IgD-negative memory B cell (primary cell): ENCODE data around the gene ATXN1. TPM values are rescaled to one million over a fixed set of nuclear protein-coding genes. Genes with fewer than 3 reads are reported as not detected.

Experiments used
- H3K27ac Mint-ChIP-seq, 3 donors: one replicate each; pipeline ENCODE4 v1.8.0; 2020 to 2022; ENCODE audit warnings: mild to moderate bottlenecking in 3 of 3, mixed read lengths in 3 of 3, moderate library complexity in 1 of 3
- H3K27me3 Mint-ChIP-seq: one replicate; pipeline ENCODE4 v1.8.0; 2021; ENCODE audit warnings: mixed read lengths
- H3K36me3 Mint-ChIP-seq: one replicate; pipeline ENCODE4 v1.8.0; 2020; ENCODE audit warnings: mild to moderate bottlenecking, mixed read lengths
- H3K4me1 Mint-ChIP-seq, 3 donors: one replicate each; pipeline ENCODE4 v1.8.0; 2020 to 2022; ENCODE audit warnings: mixed read lengths in 3 of 3, mild to moderate bottlenecking in 1 of 3
- H3K4me3 Mint-ChIP-seq, 4 donors: one replicate each; pipeline ENCODE4 v1.8.0; 2020 to 2022; ENCODE audit warnings: mild to moderate bottlenecking in 4 of 4, mixed read lengths in 4 of 4, moderate library complexity in 3 of 4
- H3K9me3 Mint-ChIP-seq, 3 donors: one replicate each; pipeline ENCODE4 v1.8.0; 2020 to 2021; ENCODE audit warnings: mixed read lengths in 3 of 3, mild to moderate bottlenecking in 1 of 3
- polyA plus RNA-seq: library from polyadenylated mRNA; unstranded; fragments of 300-500 nt; fragmentation: Illumina TruSeq; gene quantifications from one replicate; pipeline ENCODE4 v1.2.3, GENCODE V29; 2021

ATXN1 gene
- polyA plus RNA-seq, 1 donor from 2014 or later = 5.0 TPM

DNA sequence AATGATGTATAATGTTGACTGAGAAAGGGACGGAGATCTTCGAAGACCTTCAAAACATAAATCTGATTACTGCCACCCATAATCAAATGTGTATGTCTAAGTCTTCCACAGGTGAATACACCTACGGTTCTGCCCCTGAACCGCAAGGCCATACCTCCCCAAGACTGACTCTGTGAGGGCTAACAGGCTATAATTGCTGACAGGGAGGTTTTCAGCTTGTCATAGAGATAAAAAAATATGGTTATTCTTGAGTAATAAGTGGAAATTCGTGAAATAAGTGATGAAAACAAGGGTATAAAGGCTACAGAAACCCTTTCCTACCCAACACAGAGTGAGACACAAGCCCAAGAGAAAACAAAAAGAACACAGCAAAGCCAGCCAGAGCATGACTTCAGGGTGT is 188.9 kb downstream of the ATXN1 start:
- Mint-ChIP-seq H3K27ac (no peak overlapping the region), H3K4me3 (no peak overlapping the region), H3K36me3 (peaks cover 3% of the 10 kb centered on the region), H3K4me1 (peaks cover 11 to 26% (median 21%) of the 10 kb centered on the region in 3 donors), H3K9me3 (no peaks in the 10 kb centered on the region), H3K27me3 (peaks cover 2% of the 10 kb centered on the region)

DNA sequence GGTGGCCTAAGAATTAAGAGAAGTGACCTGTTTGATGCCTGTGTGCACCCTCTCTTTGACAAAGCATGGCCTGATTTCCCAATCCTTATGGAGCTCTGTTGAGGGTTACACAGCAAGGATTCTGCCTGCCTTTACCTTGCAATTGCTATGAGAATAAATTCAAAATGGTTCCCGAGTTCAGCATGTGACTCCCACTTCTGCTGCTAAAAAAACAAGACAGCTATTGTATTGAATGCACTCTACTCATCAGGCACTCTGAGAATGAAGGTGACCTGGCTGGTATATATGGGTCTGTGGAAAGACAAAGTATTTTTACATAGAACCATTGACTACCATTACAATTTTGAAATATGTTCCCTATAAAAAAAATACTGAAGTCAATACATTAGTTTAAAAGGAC is 190.3 kb downstream of the ATXN1 start:
- H3K4me1 Mint-ChIP-seq = peaks cover 9 to 19% (median 14%) of the 10 kb centered on the region in 3 donors
- H3K36me3 Mint-ChIP-seq = peaks cover 3% of the 10 kb centered on the region
- no peaks in the 10 kb centered on the region for H3K9me3 Mint-ChIP-seq
- H3K27me3 Mint-ChIP-seq = peaks cover 2% of the 10 kb centered on the region
- H3K4me3 Mint-ChIP-seq = no peak overlapping the region
- H3K27ac Mint-ChIP-seq = peak overlapping the region in 1 of 3 donors; percentile 41

DNA sequence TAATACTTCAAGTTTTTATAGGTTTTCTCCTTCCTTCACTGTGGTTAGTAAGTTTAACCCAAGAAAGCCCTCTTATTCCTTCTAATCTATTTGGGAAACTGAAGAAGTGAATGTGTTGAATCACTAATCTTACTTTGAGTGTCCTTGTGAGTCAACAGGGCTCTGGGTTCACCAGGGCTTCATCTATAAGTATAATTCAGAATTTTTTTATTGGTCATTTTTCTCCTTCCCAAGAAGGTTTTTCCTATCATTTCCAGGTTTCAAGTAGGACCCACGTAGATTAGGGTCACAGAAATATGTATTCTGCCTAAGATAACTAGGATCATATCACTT is 191.1 kb downstream of the ATXN1 start:
- Mint-ChIP-seq H3K4me1 (peaks cover 9 to 19% (median 14%) of the 10 kb centered on the region in 3 donors), H3K36me3 (peaks cover 3% of the 10 kb centered on the region), H3K9me3 (no peaks in the 10 kb centered on the region)

DNA sequence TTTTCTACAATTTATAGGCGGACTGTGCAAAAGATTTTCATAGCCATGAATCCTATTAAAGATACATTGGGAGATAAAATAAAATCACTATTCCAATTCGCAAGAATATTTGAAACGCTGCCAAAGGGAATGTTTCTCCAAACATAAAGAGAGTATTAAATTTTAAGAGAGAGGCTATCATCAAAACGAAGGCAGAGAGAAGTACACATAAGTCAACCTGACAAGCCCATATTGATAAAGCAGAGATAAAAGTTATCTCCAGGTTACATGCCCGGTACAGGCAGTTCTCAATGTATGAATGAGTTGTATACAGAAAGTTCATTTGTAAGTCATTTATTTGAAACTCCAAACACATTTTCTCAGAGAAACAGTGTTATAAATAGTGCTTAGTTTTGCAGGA is 193.1 kb downstream of the ATXN1 start:
- Mint-ChIP-seq H3K27ac (no peak overlapping the region), H3K4me3 (no peak overlapping the region), H3K4me1 (peaks cover 9 to 19% (median 12%) of the 10 kb centered on the region in 3 donors), H3K27me3 (peaks cover 2% of the 10 kb centered on the region), H3K36me3 (peaks cover 3% of the 10 kb centered on the region), H3K9me3 (no peaks in the 10 kb centered on the region)

More for the DNA sequence above, 191.1 kb downstream of the ATXN1 start:
- Mint-ChIP-seq H3K27me3 (peaks cover 2% of the 10 kb centered on the region), H3K4me3 (no peak overlapping the region), H3K27ac (no peak overlapping the region)

DNA sequence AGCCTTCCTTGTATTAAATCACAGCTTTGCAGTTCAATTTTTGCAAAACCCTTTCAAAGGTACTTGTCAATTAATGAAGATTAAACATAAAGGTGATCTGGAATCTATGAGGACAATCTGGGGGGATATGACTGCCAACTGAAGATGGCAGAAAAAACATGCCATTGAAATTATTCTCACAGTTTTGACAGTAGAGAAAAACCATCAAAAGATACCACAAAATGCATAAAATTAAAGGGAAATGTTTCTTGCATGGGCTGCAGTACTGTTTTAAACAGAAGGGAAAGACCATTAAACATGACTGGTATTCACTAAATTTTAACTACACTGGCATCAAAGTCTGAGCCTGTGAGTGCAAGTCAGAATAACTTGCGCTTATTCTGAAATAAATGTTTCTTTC is 194.2 kb downstream of the ATXN1 start:
- Mint-ChIP-seq H3K4me1 (peaks cover 9 to 19% (median 10%) of the 10 kb centered on the region in 3 donors), H3K4me3 (no peak overlapping the region), H3K27me3 (peaks cover 2% of the 10 kb centered on the region)

DNA sequence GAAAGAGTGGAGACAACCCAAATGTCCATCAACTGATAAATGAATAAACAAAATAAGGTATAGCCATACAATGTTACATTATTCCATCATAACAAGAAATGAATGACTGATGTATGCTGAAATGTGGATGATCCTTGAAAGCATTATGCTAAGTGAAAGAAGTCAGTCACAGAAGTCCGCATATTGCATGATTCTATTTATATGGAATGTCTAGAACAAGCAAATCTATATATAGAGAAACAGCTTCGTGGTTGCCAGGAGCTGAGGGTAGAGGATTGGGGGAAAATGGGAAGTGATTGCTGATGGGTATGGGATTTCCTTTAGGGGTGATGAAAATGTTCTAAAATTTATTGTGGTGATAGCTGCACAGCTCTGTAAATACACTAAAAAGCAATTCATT is 196.8 kb downstream of the ATXN1 start:
- no peak overlapping the region for H3K4me3 Mint-ChIP-seq
- H3K27ac Mint-ChIP-seq = peak overlapping the region in 1 of 3 donors; percentile 14
- no peaks in the 10 kb centered on the region for H3K9me3 Mint-ChIP-seq
- H3K4me1 Mint-ChIP-seq = peaks cover 3 to 10% (median 4%) of the 10 kb centered on the region in 3 donors
- no peaks in the 10 kb centered on the region for H3K27me3 Mint-ChIP-seq
- H3K36me3 Mint-ChIP-seq = peaks cover under 1% of the 10 kb centered on the region

More for the DNA sequence above, 194.2 kb downstream of the ATXN1 start:
- no peak overlapping the region for H3K27ac Mint-ChIP-seq
- no peaks in the 10 kb centered on the region for H3K9me3 Mint-ChIP-seq
- peaks cover 3% of the 10 kb centered on the region for H3K36me3 Mint-ChIP-seq

DNA sequence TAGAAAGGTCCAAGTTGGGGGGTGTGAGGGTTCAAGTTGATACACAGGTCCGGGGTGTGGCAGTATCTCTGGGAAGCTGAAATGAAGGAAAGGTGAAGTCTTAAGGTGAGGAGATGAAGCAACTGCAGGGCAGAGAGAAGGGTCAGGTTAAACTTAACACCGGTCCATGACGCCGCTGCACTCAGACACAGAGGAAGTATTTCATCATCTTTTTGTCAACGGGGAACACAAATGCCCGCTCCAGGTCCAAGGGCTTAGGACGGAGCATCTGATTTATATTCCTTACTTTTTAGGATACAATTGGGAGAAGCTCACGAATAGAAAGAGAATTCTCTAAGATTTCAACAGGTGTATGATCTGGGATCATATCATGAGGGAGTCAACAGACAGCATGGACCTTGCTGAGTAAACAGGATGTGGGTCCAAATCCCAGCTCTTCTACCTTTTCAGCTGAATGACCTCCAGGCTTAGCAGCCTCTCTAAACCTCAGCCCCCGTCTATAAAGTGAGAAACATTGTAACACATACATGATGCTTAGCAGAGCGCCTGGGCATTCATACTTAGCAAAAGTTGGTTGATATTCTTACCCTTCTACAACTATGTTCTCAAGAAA is 197.5 kb downstream of the ATXN1 start:
- Mint-ChIP-seq H3K36me3 (no peaks in the 10 kb centered on the region), H3K4me1 (peaks cover under 1 to 7% (median 2%) of the 10 kb centered on the region in 3 donors), H3K27me3 (no peaks in the 10 kb centered on the region), H3K4me3 (no peak overlapping the region), H3K27ac (no peak overlapping the region), H3K9me3 (no peaks in the 10 kb centered on the region)

DNA sequence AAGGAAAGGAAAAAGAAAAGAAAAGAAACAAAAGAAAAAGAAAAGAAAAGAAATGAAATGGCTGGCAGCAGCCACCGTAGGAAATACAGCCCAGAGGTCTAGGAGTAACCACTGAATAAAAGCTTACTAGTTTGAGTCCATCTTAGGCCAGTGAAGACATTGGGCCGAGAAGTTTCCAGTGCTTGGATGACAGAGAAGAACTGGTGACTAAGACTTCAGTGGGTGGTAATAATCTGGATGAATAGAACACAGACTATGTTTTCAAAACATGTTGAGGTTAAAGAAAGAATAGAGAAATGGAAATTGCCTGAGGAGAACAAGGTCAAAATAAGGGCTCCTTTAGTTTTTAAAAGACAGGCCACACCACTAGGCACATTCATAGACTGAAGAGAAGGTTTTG is 198.8 kb downstream of the ATXN1 start:
- Mint-ChIP-seq H3K4me3 (no peak overlapping the region), H3K4me1 (no peaks in the 10 kb centered on the region), H3K27ac (no peak overlapping the region), H3K9me3 (no peaks in the 10 kb centered on the region), H3K36me3 (no peaks in the 10 kb centered on the region), H3K27me3 (no peaks in the 10 kb centered on the region)

DNA sequence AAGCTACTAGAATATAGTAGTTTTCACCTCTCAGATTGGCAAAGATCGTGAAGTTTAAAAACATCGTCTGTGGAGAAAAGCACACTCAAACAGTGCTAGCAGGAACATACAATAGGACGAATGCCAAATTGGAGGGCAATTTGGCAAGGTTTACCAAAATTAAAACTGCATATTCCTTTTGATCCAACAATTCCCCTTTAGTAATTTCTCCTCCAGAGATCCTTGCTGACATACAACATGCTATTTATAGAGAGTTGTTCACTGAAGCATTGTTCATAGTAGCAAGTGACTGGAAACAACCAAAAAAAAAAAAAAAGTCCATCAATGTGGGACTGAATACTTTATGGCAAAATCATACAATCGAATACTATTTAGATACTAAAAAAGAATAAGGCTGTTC is 202.2 kb downstream of the ATXN1 start:
- Mint-ChIP-seq H3K9me3 (no peaks in the 10 kb centered on the region), H3K4me3 (no peak overlapping the region), H3K27me3 (peaks cover 2% of the 10 kb centered on the region), H3K4me1 (no peaks in the 10 kb centered on the region), H3K36me3 (peaks cover 7% of the 10 kb centered on the region), H3K27ac (no peak overlapping the region)

DNA sequence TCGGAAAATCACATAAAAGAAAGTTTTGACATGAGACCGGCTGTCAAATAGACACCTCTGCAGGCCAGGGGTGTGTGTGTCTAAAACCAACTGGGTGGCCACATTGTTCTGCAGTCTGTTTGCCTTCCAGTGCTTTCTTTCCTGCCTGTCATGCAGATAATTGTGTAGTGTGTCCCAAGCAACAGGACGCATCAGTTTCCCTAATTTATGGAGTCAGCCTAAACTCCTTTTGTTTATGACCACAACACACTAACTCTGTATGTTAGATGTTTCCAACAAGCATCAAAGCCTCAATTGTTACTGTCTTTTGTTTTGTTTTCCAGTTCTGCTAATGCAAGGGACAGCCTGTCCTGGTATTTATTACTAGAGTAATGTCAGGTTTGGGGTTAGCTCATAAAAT is 205.7 kb downstream of the ATXN1 start:
- no peak overlapping the region for H3K4me3 Mint-ChIP-seq
- H3K27me3 Mint-ChIP-seq = peaks cover 2% of the 10 kb centered on the region
- no peaks in the 10 kb centered on the region for H3K9me3 Mint-ChIP-seq
- peaks cover 16% of the 10 kb centered on the region for H3K36me3 Mint-ChIP-seq
- H3K4me1 Mint-ChIP-seq = no peaks in the 10 kb centered on the region
- no peak overlapping the region for H3K27ac Mint-ChIP-seq

DNA sequence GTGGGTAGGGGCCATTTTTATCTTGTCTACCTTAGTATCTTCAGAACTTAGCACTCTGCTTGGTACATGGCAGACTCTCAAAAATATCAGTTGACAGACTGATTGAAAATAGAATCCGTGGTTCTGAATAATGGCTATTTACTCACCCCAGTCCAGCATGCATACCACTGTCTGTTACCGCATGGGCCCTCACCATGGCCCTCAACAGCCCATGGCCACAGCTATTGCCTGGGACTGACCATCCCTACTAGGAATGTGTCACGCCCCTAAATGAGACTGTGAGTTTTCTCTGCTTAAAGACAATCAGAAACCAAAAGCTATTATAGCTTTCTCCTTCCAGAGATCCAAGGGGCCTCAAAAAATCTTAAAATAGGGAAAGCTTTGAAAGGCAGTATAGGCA is 207.7 kb downstream of the ATXN1 start:
- Mint-ChIP-seq H3K9me3 (no peaks in the 10 kb centered on the region), H3K27ac (no peak overlapping the region), H3K36me3 (peaks cover 16% of the 10 kb centered on the region), H3K4me3 (no peak overlapping the region), H3K4me1 (no peaks in the 10 kb centered on the region), H3K27me3 (peaks cover 2% of the 10 kb centered on the region)

DNA sequence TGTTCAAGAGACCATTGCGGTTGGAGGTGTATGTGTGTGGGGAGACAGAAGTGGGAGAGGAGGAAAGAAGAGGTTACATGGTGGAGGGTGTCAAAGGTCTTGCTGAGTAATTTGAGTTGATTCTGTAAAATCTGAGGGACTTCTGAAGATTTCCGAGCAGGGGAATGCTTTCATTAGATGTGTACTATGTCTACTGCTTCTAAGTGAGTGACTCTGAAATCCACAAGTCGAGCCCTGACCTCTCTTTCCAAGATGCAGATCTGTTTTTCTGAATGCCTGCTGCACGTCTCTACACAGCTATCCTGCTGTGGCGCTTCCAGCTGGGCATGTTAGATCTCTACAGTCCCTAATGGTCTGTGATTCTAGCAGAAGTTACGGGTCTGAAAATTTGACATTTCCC is 209.8 kb downstream of the ATXN1 start:
- no peak overlapping the region for H3K27ac Mint-ChIP-seq
- H3K4me3 Mint-ChIP-seq = no peak overlapping the region
- H3K4me1 Mint-ChIP-seq = no peaks in the 10 kb centered on the region
- H3K9me3 Mint-ChIP-seq = no peaks in the 10 kb centered on the region
- peaks cover 16% of the 10 kb centered on the region for H3K36me3 Mint-ChIP-seq
- H3K27me3 Mint-ChIP-seq = peaks cover 2% of the 10 kb centered on the region

DNA sequence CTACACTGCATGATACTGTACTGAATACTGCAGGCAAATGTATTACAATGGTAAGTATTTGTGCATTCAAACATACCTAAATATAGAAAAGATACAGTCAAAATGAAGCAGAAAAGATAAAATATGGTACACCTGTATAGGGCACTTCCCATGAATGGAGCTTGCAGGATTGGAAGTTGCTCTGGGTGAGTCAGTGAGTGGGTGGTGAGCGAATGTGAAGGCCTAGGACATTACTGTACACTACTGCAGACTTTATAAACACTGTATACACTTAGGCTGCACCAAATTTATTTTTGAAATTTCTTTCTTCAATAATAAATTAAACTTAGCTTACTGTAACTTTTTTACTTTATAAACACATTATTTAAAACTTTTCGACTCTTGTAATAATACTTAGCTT is 213.1 kb downstream of the ATXN1 start:
- H3K27ac Mint-ChIP-seq = no peak overlapping the region
- H3K4me3 Mint-ChIP-seq = no peak overlapping the region
- H3K9me3 Mint-ChIP-seq = no peaks in the 10 kb centered on the region
- peaks cover 12% of the 10 kb centered on the region for H3K36me3 Mint-ChIP-seq
- no peaks in the 10 kb centered on the region for H3K4me1 Mint-ChIP-seq
- H3K27me3 Mint-ChIP-seq = no peaks in the 10 kb centered on the region

DNA sequence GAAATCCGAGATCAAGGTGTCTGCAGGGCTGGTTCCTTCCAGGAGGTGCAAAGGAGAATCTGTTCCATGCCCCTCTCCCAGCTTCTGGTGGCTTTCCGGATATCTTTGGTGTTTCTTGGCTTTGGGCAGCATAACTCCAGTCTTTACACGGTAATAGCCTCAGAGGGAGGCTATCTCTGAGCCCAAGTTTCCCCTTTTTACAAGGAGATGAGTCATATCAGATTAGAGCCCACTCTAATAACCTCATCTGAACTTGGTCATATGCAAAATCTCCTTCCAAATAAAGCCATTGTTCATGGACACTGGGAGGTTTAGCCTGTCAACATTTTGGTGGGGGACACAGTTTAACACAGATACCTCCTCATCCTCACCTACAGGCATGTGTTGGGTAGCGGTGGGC is 213.7 kb downstream of the ATXN1 start:
- Mint-ChIP-seq H3K4me3 (no peak overlapping the region), H3K27me3 (no peaks in the 10 kb centered on the region), H3K4me1 (no peaks in the 10 kb centered on the region), H3K9me3 (no peaks in the 10 kb centered on the region), H3K36me3 (peaks cover 12% of the 10 kb centered on the region), H3K27ac (no peak overlapping the region)

DNA sequence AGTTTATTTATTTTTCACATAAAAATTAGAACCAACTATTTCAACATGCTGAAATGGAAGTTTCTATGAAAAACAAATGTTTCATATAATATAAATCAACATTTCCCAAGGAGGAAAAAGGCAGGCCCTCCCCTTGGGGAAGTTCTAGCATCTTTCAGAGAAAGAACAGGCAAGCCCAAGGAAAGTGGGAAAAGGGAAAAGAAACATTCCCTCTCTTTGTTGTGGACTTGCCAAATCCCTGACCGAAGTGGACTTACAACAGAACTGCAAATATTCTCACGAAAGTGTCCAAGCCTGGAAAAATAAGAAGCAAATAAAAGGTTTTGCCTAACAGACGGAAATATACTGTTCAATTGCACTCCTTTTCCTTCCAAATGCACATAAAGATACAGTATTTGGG is 214.4 kb downstream of the ATXN1 start:
- H3K27me3 Mint-ChIP-seq = no peaks in the 10 kb centered on the region
- H3K9me3 Mint-ChIP-seq = no peaks in the 10 kb centered on the region
- H3K36me3 Mint-ChIP-seq = peaks cover 11% of the 10 kb centered on the region
- no peak overlapping the region for H3K4me3 Mint-ChIP-seq
- H3K27ac Mint-ChIP-seq = no peak overlapping the region
- H3K4me1 Mint-ChIP-seq = no peaks in the 10 kb centered on the region

DNA sequence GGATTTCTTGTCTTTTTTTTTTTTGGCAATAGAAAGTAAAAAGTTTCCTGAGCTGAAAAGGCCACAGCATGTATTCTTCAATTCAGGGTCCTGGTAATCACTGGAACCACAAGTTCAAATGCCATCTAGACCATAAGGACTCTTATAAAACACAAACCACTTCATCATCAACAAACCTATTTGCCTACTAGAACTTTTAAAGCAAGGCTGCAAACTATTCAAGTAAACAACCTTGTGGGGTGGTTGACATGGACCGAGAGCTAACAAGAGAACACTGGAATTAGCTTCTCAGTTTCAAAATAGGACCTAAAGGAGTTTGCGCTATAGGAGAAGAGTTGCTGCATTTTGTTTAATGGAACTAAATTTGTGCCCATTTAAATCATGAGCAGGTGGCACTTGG is 215.9 kb downstream of the ATXN1 start:
- no peaks in the 10 kb centered on the region for H3K9me3 Mint-ChIP-seq
- peaks cover 0 to 4% (median 3%) of the 10 kb centered on the region in 3 donors for H3K4me1 Mint-ChIP-seq
- peaks cover 7% of the 10 kb centered on the region for H3K36me3 Mint-ChIP-seq
- no peak overlapping the region for H3K4me3 Mint-ChIP-seq
- no peaks in the 10 kb centered on the region for H3K27me3 Mint-ChIP-seq
- H3K27ac Mint-ChIP-seq = no peak overlapping the region
